HG02852 (cell line): Measurements from ENCODE around the gene FOXP1.

ENCODE experiments used
- ATAC-seq: cut with Tn5 transposase; IDR thresholded peaks from one replicate; pipeline ENCODE4 v1.9.1; 2021; ENCODE audit warnings: mild to moderate bottlenecking, moderate library complexity; ENCODE audit not compliant: unreplicated experiment

The FOXP1 gene

GRCh38 chr3:71120012-71120411 is 463.5 kb downstream of the FOXP1 start:
- ATAC-seq = no peak

GRCh38 chr3:71119171-71119570 is 464.4 kb downstream of the FOXP1 start:
- no peak for ATAC-seq

- no peak for ATAC-seq
These were observed 465.1 kb downstream of the FOXP1 start for GRCh38 chr3:71118436-71118835.

GRCh38 chr3:71117572-71118247 is 465.8 kb downstream of the FOXP1 start:
- ATAC-seq = no peak

DNA sequence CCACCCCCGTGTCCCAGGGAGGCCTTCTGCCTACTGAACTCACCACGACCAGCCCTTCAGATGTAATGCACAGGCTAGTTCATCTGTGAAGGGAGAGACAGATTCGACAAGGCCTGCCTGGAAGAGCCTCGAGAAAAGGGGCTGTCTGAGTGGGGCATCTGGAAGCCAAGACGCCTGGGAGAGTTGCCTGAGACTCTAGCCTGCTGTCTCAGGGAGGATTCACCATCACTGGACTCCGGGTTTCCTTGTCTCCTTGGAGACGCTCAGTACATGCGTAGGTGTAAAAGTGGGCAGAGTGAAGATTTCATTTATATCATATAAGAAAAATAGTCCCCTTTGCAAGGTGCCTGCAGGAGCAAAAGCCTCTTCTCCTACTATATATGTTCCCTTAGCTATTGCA is 468.9 kb downstream of the FOXP1 start:
- no peak for ATAC-seq

DNA sequence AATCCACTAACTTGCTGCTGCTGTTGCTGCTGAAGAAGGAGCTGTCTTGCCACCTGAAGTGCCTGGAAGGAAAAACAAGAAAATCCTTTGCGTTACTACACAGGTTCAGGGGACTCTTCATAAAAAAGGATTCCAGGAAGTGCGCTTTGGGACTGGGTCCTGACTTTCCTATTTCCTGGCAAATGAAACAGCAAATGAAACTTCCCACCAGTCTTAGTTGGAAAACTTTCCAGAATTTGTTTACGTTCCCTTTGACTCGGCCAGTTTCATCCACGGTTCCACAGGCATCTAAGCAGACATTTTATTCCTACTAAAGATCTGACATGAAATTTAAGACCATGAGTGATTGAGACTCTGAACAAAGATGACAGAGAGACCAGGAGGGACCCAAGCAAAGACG is 471.0 kb downstream of the FOXP1 start:
- no peak for ATAC-seq

GRCh38 chr3:71111784-71112440 is 471.6 kb downstream of the FOXP1 start:
- no peak for ATAC-seq

DNA sequence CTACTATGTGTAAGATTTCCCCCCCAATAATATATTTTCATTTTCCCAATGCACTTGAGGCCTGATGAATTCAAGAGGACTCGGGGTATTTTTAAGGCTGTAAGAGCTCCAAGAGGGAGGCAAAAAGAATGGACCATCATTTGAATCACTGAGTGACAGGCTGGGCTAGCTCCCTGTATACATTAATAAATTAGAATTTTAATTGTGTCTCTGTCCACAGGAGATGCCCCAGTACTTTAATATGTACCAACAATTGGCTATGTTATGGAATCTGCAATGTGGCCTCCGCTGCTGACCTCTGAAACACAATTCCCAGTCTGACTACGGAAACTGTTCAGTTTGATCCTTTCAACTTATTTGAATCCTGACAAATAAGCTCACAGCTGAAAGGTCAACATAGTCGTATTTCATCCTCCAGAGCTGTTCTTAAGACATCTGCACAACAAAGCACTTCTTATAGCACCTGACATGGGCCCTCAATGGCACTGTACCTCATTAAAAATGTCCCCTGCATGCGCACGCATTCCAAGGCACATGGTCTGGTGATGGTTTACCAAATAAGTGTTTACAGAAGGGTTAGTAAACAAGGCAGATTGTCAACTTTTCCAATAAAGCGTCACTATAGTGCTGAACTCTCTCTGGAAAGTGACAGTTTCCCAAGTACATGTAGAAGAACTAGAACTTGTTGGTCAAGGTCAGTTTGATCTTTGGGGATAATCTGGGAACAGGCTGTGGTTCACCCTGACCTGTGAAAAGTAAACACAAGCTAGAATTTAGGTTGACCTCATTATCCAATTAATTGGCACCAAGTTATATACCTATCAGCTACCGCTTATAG is 472.9 kb downstream of the FOXP1 start:
- no peak for ATAC-seq

GRCh38 chr3:71109977-71110285 is 473.6 kb downstream of the FOXP1 start:
- ATAC-seq = no peak

DNA sequence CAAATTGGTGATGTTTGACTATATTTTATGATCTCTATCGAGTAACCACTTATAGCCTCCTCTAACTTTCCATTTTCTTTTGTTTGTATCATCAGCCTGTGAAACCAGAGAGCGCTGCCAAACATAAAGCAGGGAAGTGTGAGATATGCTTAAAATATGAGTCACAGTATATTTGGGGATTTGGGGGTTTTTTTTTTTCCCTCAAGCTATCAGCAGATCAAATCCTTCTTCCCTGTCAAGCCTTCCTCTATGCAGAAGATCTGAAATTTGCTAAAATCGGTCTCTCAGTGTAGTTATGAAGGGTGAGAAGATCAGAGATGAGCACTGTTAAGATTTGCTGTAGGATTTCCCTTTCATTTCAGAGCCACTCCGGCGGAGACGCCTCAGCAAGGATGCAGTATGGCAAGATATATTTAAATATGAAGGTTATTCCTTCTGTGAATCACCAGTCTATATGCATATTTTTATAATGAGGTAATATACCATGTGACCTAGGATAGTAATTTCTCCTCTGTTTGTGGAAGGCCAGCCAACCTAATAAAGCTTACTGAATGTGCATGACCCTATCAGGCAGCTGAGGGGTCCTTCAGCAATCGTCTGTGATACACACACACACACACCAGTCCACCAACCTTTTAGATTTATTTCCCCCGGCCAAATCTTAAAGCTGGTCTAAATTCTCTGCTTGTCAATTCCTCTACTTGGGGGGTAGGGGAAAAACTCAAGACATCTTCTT is 474.1 kb downstream of the FOXP1 start:
- no peak for ATAC-seq

DNA sequence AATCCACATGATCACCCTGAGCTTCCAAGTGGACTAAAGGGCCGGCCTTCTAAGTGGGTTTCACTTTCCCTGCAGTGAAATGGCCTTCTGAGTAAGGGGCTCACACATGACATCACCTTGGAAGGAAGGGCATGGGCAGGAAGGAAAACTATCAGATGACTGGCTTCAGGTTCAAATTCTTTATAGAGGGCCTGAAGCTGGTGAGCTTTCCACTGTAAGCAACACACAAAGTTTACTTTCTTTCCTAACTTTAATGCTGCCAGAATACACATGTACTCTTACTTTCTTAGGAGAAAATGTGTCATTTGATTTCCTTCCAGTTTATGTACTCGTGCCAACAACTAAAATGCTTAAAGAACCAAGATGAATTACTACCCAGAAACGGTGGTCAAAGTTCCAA is 475.6 kb downstream of the FOXP1 start:
- no peak for ATAC-seq

GRCh38 chr3:71104976-71105375 is 478.6 kb downstream of the FOXP1 start:
- no peak for ATAC-seq

DNA sequence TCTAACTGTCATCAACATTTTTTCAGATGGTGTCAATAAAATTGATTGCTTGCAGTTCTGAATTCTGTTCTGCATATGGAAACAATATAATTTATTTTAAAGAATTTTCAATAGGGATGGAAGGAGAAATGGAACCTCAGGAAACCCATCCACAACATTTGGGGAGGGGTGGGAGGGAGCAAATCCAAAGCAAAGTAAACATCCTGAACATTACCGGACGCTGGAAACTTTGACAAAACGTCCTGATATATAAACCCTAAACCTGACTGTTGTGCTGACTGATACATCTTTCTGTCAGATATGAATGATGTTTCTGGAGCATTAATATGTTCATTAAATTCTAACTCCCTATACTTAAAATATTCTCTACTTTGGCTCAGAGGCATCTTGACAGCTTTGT is 479.0 kb downstream of the FOXP1 start:
- ATAC-seq = no peak

DNA sequence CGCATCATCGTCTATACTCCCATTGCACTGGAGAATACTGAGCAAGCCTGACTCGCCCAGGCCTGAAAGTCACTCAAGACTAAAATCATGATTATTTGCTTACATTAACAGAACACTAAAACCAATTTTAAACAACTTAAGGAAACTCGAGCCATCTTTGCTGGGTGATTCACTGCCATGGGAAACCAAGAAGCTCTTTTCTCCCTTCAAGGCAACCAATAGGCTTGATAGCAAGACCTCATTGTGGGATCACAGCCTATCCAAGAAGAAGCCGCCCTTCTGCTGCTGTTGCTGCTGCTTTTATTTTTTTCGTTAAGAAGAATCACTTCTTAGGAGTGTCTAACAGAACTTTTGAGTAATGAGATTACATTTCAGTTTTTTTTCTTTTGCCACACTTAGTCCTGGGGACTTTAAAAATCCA is 479.4 kb downstream of the FOXP1 start:
- no peak for ATAC-seq

DNA sequence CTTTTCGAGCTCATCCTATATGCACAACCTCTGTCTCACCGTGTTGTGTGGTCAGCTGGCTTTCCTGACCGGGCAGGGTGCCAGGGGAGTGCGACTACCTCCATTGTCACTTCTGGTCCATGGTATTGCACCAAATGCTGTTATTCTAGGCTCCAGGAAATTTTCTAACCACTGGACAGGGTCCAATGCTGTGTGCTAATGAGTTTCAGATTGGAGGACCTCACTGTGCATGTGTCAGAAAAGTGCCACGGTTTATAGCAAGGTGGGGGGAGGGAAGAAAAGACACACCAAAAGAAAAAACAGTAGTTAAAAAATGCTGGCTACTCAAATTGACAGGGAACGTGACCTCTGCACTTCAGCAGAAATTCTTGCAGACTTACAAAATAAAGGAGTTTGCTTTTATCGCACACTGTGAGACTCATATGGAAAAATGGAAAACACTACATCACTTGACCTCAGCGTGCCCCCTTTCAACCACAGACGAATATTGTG is 480.1 kb downstream of the FOXP1 start:
- no peak for ATAC-seq

GRCh38 chr3:71102111-71102983 is 481.2 kb downstream of the FOXP1 start:
- ATAC-seq = no peak

GRCh38 chr3:71101626-71102025 is 481.9 kb downstream of the FOXP1 start:
- no peak for ATAC-seq

GRCh38 chr3:71101014-71101413 is 482.5 kb downstream of the FOXP1 start:
- no peak for ATAC-seq

- no peak for ATAC-seq
These were observed 483.4 kb downstream of the FOXP1 start for GRCh38 chr3:71099997-71100719.

- no peak for ATAC-seq
These were observed 486.0 kb downstream of the FOXP1 start for GRCh38 chr3:71097557-71097956.
